ENCODE data around the gene DUS2.
A peak's percentile ranks its signal among the peaks of the same experiment; 100 is the strongest.

DUS2 gene

GRCh38 chr16:68040506-68041288, 17.6 kb downstream of the DUS2 start:
- peak; percentile 80 to 82 for DNase-seq (ENCODE audit: low read depth in 1 of 2, low spot score in 1 of 2)

- DNase-seq (ENCODE audit: low read depth in 1 of 2, low spot score in 1 of 2), result no peak
These were observed 18.7 kb downstream of the DUS2 start for GRCh38 chr16:68041783-68042182.

GRCh38 chr16:68046106-68046505, 23.0 kb downstream of the DUS2 start:
- no peak for DNase-seq (ENCODE audit: low read depth in 1 of 2, low spot score in 1 of 2)

DNA sequence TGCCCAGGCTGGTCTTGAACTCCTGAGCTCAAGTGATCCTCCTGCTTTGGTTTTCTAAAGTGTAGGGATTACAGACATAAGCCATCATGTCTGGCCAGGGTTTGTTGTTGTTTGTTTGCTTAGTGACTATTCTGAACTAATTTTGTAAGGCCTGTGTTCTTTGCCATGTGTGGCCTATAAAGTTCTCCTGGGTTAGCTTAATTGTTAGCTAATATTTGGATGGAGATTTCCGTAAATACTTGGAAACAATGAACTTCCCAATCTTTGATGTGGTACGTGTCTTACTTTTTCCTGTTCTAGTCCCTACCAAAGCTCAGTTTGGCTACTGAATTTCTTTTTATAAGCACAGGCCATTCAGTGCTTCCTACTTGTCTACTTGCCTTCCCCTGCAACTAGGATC, 24.9 kb downstream of the DUS2 start:
- no peak for DNase-seq (ENCODE audit: low read depth in 1 of 2, low spot score in 1 of 2)

DNA sequence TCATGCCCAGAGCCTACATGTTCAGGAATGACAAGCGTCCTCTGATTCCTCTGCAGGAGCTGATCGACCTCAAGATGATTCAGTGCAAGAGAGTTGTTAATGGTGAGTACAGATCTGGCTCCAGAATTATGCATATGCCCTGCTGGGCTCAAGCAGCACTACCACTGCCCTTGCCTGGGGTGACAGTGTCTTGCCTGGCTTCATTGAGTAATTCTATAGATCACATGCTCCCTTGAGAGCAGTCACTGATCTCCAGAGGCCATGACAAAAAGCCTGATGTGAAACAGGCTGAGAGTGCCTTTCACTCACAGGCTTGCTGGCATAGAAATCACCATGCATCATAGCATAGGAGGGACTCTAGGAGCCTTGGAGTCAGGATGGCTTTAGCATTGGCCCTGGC, 26.4 kb downstream of the DUS2 start:
- DNase-seq (ENCODE audit: low read depth in 1 of 2, low spot score in 1 of 2), result no peak

GRCh38 chr16:68055395-68055794, 32.3 kb downstream of the DUS2 start:
- DNase-seq (ENCODE audit: low read depth in 1 of 2, low spot score in 1 of 2), result no peak

DNA sequence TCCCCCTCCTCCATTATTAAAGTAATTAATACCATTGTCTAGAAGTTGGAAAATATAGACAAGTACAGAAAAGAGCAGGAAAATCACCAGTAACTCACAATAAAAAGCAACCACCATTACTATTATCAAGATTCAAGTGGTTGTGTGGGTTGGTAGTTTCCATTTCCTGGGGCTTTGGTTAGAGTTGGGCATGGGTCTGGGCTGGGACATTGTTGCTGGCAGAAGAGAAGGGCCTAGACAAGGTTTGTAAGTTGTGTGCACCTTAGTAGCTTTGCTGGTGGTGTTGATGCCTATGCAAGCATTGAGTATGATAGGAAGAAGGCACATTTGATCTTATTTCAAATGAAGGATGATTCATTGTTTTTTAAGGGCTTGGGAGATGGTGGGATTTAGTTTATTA, 36.7 kb downstream of the DUS2 start:
- DNase-seq (ENCODE audit: low read depth in 1 of 2, low spot score in 1 of 2), result no peak

- no peak for DNase-seq (ENCODE audit: low read depth in 1 of 2, low spot score in 1 of 2)
These were observed 38.3 kb downstream of the DUS2 start for GRCh38 chr16:68061396-68061795.

DNA sequence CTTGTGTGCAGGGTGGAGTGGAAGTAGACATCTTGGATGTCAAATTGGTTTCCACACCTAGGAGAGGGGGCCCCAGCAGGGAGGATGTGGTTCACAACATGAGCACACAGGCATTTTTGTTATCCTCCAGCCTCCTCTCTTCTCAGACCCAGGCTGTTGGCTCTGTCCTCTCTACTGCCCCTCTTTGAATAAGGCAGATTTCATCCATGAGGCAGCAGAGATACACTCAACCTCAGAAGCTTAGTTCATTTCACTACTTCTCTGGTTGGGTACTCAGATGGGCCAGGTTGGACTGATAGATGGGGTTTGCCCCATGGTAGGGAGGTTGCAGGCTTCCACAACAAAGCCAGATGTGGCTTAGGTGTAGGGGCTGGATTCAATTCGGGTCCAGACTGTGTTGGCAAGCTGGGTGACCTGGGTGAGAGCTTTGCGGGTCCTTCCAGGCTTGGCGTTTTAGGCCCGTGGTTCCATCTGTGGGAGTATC, 39.9 kb downstream of the DUS2 start:
- no peak for DNase-seq (ENCODE audit: low read depth in 1 of 2, low spot score in 1 of 2)

- DNase-seq (ENCODE audit: low read depth in 1 of 2, low spot score in 1 of 2), result peak; percentile 36 to 50
These were observed 41.8 kb downstream of the DUS2 start for GRCh38 chr16:68064791-68065365.

DNA sequence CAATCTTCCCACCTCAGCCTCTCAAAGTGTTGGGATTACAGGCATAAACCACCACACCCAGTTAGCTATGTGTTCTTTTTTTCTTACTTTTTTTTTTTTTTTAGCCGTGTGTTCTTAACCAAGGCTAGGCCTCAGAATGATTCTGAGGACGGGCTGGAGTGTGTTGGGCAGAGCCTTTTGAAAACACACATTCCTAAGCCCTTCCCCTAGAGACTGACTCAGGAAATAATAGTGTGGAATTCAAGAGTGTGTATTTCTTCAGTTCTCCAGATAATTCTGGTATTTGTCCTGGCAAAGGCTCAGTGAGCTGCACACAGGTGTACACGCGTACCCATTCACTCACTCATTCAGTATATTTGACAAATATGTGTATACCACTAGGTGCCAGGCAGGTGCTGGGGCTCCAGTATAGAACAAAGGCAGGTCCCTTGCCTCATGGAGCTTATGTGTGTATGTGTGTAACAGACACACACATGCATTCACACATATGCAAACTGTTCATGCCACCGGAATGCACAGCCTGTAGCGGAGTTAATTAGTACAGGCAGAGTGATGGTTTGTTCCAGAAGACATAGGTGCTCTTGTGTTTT, 42.7 kb downstream of the DUS2 start:
- DNase-seq (ENCODE audit: low read depth in 1 of 2, low spot score in 1 of 2), result no peak

DNA sequence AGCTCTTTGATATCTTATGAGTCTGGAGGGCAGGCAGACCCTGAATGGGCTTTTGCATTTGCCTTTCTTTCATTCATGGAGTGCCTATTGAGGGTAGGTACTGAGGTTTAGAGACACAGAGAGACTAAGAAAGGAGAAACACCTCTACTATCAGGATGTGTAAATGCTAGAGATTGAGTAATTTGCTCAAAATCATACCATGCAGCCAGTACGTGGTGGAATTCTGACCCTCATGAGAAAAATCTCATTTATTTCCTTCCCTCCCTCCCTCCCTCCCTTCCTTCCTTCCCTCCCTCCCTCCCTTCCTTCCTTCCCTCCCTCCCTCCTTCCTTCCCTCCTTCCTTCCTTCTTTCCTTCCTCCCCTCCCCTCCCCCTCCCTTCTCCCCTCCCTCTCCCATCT, 43.7 kb downstream of the DUS2 start:
- DNase-seq (ENCODE audit: low read depth in 1 of 2, low spot score in 1 of 2), result no peak

DNA sequence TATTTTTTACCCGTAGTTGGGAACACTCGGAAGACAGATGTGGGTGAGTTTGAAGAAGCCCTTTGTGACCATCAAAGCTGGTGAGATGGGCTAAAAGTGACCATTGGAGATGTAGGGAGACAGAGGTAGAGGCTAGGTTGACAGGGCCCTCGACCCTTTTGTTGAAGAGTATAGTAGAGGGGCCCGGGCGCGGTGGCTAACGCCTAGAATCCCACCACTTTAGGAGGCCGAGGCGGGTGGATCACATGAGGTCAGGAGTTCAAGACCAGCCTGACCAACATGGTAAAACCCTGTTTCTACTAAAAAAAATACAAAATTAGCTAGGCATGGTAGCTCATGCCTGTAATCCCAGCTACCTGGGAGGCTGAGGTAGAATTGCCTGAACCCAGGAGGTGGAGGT, 45.8 kb downstream of the DUS2 start:
- DNase-seq (ENCODE audit: low read depth in 1 of 2, low spot score in 1 of 2), result no peak

GRCh38 chr16:68069511-68070248, 46.6 kb downstream of the DUS2 start:
- DNase-seq (ENCODE audit: low read depth in 1 of 2, low spot score in 1 of 2), result no peak

GRCh38 chr16:68070249-68070730, 47.2 kb downstream of the DUS2 start:
- DNase-seq (ENCODE audit: low read depth in 1 of 2, low spot score in 1 of 2), result no peak

GRCh38 chr16:68070806-68071517, 47.9 kb downstream of the DUS2 start:
- DNase-seq (ENCODE audit: low read depth in 1 of 2, low spot score in 1 of 2), result no peak

GRCh38 chr16:68071518-68071901, 48.4 kb downstream of the DUS2 start:
- DNase-seq (ENCODE audit: low read depth in 1 of 2, low spot score in 1 of 2), result no peak

- DNase-seq (ENCODE audit: low read depth in 1 of 2, low spot score in 1 of 2), result no peak
These were observed 49.1 kb downstream of the DUS2 start for GRCh38 chr16:68072038-68072695.

- DNase-seq (ENCODE audit: low read depth in 1 of 2, low spot score in 1 of 2), result no peak
These were observed 51.0 kb downstream of the DUS2 start for GRCh38 chr16:68073902-68074760.
